ENCODE data around the gene SSC4D.
"Not testable (repeated sequence)": the region's sequence is repeated elsewhere in the genome, so short reads cannot be mapped to it uniquely, and the experiment has no call there.

Gene SSC4D

GRCh38 chr7:76409537-76409936 is at the start of gene SSC4D:
Gene SSC4D, minus strand, starts transcription at chr7:76409697. Its CDS starts 5,258 bp downstream, at chr7:76404439.
- DNase-seq (ENCODE audit: low read depth) = no peak

- DNase-seq (ENCODE audit: low read depth) = not testable (repeated sequence)
These were observed 49.0 kb upstream of the SSC4D start for GRCh38 chr7:76458504-76458903.

- not testable (repeated sequence) for DNase-seq (ENCODE audit: low read depth)
These were observed 47.5 kb upstream of the SSC4D start for GRCh38 chr7:76457017-76457416.

- DNase-seq (ENCODE audit: low read depth) = not testable (repeated sequence)
These were observed 36.1 kb upstream of the SSC4D start for GRCh38 chr7:76445577-76446008.

DNA sequence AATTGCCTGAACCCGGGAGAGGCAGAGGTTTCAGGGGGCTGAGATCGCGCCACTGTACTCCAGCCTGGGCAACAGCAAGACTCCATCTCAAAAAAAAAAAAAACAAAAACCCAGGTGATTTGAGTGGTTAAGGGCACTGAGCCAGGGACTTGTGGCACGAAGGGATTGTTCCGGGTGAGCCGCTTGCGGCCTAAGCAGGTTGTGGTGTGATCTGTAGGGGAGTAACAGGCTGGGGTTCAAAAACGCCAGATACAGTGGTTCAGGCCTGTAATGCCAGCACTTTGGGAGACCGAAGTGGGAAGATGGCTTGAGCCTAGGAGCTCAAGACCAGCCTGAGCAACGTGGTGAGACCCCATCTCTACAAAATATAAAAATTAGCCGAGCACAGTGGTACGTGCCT is 34.3 kb upstream of the SSC4D start:
- not testable (repeated sequence) for DNase-seq (ENCODE audit: low read depth)

DNA sequence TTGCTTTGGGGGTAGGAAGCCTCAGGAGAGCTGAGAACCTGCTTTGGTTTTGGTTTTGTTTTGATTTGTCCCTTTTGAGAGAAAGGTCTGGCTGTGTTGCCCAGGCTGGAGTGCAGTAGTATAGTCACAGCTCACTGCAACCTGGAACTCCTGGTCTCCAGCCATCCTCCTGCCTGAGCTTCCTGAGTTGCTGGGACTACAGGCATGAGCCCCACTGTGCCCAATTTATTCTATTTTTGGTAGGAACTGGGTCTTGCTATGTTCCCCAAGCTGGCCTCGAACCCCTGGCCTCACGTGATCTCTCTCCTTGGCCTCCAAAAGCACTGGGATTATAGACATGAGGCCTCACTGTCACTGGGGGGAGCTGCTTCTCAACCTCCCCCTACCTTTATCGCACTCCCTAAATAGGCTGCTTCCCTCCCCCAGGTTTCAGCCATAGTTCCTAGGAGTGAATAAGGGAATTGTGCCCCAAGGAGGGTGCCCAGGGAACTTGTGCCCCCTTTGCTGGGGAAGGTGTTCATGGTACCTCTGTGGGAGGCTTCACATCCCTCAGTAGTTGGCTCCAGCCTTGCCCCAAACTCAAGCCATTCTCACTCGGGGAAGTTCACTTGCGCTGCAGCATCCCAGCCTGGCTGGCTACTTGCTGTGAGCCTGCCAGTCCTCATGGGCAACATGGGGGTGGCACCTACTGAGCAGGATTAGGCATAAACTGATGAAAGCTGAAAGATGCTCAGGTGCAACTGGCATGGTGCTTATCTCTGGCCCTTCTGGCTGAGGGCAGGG is 33.4 kb upstream of the SSC4D start:
- not testable (repeated sequence) for DNase-seq (ENCODE audit: low read depth)

GRCh38 chr7:76441792-76442191 is 32.3 kb upstream of the SSC4D start:
- not testable (repeated sequence) for DNase-seq (ENCODE audit: low read depth)

DNA sequence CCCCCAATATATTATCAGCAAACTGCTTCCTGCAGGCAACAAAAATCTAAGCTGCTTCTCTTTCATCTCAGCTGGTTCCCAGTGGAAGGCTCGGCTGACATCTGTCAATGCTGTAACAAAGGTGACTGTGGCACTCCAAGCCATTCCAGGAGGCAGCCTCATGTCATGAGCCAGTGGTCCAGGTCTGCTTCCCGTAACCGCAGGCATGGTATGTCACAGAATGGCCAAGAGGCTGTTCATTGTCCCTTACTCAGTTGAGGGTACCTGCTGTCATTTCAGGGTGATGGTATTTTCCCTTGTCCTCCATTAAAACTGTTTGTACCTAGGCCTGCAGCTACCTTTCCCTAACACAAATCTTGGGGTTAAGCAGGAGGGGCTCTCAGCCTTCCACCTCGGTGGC is 30.9 kb upstream of the SSC4D start:
- not testable (repeated sequence) for DNase-seq (ENCODE audit: low read depth)

DNA sequence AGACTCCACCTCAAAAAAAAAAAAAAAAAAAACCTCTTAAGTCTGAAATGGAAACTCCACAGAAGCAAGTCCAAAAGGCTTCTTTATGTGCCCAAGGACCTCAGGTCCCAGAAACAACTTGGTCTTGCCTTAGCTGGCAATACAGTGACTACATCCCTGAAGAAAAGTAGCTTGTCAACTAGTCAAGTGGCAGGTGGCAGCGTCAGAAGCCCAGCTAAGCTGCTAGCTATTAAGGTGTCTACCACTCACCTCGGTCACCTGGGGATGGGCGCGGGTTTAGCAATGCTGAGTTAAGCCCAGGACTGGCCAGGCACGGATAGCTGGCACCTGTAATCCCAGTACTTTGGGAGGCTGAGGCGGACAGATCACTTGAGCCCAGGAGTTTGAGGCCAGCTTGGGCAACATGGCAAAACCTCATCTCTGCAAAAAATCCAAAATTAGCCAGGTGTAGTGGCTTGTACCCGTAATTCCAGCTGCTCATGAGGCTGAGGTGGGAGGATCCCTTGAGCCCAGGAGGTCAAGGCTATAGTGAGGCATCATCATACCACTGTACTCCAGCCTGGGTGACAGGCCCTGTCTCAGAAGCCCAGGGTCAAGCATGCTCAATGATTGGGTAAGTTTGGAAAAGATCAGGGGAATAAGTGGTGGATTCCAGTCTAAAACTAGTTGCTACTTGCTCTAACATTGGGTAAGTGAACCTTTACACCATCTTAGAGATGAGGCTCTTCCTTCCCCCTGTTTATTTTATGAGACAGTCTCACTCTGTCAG is 29.8 kb upstream of the SSC4D start:
- DNase-seq (ENCODE audit: low read depth) = not testable (repeated sequence)

DNA sequence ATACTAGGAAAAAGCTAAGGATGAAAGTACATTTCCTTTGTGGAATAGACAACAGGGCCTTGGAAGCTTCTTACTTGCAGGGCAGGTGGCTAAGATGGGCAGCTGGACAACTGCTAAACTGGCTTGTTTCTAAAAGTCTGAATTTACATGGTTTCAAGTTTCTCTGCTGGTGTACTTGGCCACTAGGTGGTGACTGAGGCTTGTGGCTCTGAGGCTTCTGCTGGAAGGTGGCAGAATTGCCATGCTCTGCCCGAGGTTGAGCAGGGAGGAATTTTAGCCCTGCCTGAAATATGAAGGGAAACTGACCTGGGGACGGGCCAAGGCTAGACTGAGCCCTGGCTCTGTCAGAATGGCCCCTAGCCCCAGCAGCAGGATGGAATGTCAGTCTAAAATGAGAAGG is 28.4 kb upstream of the SSC4D start:
- not testable (repeated sequence) for DNase-seq (ENCODE audit: low read depth)

DNA sequence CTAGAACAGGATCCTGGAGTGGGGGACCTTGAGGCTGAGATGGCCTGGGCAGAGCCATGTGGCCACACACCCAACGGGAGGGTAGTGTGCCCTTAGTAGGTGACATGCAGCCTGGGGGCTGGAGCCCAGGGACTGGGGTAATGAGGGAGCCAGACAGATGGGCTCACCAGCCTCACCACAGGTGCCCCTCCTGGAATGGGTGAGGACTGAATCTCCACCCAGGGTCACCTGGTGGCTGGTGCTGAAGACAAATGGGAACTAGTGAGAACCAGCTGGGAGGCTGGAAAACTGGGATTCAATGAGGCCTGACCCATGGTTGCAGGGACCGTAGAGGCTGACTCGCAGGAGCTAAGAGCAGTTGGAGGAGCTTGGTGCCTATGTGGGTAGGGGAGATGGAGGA is 21.3 kb upstream of the SSC4D start:
- no peak for DNase-seq (ENCODE audit: low read depth)

DNA sequence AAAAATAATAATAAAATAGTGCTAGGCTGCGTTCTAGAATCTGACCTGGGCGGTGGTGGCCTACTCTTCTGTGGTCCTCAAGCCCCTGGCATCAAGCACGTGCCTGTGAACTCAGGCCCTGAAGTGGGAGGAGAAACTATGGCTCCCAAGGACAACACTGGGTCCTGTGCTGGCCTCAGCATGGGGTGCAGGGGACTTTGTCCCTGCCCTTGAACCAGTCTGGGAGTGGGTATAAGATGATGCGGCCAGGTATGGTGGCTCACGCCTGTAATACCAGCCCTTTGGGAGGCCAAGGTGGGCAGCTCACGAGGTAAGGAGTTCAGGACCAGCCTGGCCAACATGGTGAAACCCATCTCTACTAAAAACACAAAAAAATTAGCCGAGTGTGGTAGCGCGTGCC is 20.7 kb upstream of the SSC4D start:
- no peak for DNase-seq (ENCODE audit: low read depth)

DNA sequence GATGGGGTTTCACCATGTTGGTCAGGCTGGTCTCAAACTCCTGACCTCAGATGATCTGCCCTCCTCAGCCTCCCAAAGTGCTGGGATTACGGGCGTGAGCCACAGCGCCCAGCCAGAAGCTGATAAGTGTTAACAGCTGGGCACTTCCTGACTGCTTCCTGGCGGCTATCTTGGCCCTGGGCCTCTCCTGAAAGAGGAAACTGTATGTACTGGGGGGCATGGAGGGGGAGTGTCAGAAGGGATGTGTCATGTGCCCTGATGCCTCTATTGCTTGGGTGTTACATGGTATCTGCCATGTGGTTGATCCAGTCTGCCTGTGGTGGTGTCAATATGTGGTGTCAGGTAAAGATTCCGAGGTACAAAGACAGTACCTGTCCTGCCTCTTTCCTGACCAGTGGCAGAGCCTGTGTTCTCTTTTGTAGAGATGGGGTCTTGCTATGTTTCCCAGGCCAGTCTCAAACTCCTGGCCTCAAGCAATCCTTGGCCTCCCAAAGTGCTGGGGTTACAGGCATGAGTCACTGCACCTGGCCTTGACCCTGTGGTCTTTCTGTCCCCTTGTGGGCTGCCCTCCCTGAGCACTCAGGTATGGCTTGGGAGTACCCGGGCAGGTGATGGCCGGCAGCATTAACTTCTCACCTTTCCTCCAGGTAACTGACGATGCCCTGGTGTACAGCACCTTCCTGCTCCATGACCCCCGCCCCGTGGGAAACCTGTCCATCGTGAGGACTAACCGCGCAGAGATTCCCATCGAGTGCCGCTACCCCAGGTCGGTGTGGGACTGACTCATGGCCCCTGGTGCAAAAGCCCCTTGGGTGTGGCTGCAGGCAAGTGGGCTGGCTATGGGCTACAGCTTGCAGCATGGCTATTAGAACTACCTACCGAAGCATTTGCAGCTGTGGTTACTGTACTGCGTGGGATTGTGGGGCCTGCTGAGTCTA is 19.6 kb upstream of the SSC4D start:
- no peak for DNase-seq (ENCODE audit: low read depth)

DNA sequence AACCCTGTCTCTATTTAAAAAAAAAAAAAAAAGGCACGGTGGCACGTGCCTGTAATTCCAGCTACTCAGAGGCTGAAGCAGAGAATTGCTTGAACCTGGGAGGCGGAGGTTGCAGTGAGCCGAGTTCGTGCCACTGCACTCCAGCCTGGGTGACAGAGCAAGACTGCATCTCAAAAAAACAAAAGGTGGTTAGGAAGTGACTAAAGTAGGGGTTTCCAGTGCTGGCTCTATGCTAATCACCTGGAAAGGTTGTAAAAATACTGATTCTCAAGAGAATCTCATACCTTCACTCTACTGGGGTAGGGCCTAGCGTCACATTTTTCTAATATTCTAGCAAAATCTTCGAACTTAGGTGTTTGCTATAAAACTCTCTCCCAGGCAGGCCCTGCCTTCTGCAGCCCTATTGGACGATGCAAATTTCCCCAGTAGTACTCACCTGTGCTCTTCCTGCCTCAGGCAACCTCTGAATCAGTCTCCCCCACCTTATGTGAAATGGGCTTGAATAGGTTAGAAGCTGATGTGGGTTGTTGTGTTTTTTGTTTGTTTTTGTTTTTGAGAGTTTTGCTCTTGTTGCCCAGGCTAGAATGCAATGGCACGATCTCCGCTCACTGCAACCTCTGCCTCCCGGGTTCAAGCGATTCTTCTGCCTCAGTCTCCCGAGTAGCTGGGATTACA is 18.8 kb upstream of the SSC4D start:
- no peak for DNase-seq (ENCODE audit: low read depth)

DNA sequence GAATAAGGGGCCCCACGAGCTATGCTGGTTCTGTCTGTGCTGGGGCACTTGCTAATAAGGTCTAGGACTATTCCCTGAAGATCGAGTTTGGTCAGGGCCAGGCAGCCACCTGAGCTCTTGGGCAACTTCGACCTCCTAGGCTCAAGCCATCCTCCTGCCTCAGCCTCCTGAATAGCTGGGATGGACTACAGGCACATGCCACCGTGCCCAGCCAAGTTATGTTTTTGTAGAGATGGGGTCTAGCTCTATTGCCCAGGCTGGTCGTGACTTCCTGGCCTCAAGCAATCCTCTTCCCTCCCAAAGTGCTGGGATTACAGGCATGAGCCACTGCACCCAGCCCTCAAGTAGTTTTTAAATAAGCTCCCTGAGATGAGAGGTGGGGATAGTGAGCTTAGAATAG is 18.1 kb upstream of the SSC4D start:
- no peak for DNase-seq (ENCODE audit: low read depth)

DNA sequence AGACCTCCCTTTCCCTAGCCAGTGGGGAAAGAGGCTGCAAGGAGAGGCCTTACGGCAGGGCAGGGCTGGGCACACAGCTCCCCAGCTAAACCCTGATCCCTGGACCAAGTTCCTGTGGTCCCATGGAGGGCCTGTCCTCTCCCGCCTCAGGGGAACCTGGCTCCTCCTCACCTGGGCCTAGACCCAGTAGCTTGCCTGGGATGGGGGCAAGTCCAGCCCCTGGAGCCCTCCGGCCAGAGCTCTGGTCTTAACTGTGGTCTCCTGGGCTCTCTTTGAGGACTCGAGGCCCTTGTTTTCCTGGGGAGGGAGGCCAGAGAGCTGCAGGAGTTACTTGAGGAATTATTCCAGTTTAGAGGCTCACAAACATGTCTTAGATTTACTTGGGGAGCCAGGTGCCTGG is 16.7 kb upstream of the SSC4D start:
- no peak for DNase-seq (ENCODE audit: low read depth)

DNA sequence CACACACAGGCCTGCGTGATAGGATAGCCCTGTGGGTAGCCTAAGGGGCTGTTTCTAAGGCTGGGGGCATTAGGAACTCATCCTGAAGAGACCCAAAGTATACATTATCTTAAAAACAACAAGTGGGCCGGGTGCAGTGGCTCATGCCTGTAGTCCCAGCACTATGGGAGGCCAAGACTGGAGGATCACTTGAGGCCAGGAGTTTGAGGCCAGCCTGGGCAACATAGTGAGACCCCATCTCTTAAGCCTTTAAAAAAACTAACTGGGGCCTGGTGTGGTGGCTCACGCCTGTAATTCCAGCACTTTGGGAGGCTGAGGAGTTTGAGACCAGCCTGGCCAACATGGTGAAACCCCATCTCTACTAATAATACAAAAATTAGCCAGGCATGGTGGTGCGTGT is 16.1 kb upstream of the SSC4D start:
- DNase-seq (ENCODE audit: low read depth) = not testable (repeated sequence)

GRCh38 chr7:76425156-76425555 is 15.7 kb upstream of the SSC4D start:
- DNase-seq (ENCODE audit: low read depth) = no peak

GRCh38 chr7:76424413-76425111 is 15.1 kb upstream of the SSC4D start, which contains the start of gene ZP3:
Gene ZP3, plus strand, starts transcription at chr7:76424950. Its CDS starts 15 bp downstream, at chr7:76424965.
- DNase-seq (ENCODE audit: low read depth) = no peak

DNA sequence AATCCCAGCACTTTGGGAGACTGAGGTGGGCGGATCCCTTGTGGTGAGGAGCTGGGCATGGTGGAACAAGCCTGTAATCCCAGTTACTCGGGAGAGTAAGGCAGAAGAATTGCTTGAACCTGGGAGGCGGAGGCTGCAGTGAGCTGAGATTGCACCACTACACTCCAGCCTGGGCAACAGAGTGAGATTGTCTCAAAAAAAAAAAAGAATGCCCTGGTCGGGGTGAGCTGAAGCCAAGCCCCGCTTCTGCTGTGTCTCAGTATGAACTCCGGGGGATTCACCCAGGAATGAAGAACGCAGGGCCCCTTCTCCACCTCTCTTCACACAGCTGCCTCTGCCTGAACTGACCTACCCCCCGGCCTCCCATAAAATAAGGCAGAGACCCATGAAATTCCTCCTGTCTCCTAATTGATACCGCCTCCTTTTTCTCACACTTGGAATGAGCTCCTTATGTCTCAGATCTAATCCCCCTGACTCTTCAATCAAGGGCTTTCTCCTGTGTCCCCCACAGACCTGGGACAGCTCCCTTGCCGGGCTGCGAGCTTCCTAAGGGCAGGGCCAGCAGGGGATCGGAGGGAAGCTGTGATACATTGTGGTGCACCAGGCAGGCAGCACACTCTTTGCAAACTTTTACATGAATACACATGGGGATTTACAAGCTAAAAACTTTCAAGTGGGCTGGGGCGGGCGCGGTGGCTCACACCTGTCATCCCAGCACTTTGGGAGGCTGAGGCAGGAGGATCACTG is 14.3 kb upstream of the SSC4D start:
- DNase-seq (ENCODE audit: low read depth) = no peak
